CD4-positive, alpha-beta T cell treated with Interleukin-2 at 100 ng/mL for 4 hours (primary cell): ENCODE measurements around the gene RANBP10.
"Not testable (repeated sequence)": the region's sequence is repeated elsewhere in the genome, so short reads cannot be mapped to it uniquely, and the experiment has no call there.

Experiments
- DNase-seq: peaks from one replicate; pipeline ENCODE4 v3.0.0-alpha.2; 2020; ENCODE audit warnings: low spot score

The RANBP10 gene

GRCh38 chr16:67779256-67780014 is 26.9 kb downstream of the RANBP10 start:
- DNase-seq, result no peak

- DNase-seq, result no peak
Measured at GRCh38 chr16:67775273-67775672, 31.1 kb downstream of the RANBP10 start.

- DNase-seq, result no peak
Measured at GRCh38 chr16:67774457-67774853, 31.9 kb downstream of the RANBP10 start.

DNA sequence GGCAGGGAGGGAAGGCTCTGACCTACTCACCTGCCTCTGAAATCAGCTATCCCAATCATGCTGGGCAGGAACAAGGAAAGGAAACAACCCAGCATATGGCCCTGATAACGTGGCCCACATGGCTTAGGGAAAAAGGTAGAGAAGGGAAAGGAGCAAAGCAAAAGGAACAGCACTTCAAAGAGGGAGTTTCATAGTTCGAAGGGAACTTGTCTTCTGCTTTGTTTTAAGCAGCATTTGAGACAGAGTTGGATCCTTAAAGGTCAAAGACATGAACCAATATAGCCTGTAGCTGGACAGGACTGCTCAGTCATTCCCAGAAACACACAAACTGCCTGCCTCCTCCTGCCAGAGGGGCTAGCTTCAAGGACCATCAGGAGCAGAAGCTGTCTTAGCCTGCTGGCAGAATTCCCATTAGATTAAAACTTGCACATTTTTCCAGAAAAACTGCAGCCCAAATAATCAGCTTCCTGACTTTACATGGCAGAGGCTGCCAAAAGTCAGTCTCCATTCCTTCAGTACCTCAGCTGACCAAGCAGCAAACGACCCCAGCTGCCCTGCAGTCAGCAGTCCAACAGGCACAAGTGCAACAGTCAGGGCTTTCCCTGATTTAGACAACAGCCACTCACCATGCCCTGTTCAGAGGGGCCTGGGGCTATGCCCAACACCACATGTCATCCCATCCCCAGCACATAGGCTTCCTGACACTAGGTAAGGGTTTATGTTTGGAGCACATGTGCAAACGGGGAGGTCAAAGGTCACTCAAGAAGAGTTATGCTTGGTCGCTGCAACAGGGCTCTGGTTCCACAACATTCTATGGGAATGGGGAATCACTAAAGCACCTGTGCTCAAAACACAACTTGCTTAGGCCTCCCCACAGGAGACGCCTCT is 32.5 kb downstream of the RANBP10 start:
- no peak for DNase-seq

DNA sequence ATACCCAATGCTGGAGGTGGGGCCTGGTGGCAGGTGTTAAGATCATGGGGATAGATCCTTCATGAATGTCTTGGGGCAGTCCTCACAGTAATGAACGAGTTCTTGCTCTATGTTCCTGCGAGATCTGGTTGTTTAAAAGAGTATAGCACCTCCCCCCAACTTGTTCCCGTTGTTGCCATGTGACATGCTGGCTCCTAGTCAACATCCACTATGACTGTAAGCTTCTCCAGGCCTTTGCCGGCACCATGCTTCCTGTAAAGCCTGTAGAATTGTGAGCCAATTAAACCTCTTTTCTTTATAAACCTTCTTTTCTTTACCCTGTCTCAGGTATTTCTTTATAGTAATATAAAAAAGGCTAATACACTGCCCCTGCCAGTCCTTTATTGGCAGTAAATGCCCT is 33.3 kb downstream of the RANBP10 start:
- no peak for DNase-seq

DNA sequence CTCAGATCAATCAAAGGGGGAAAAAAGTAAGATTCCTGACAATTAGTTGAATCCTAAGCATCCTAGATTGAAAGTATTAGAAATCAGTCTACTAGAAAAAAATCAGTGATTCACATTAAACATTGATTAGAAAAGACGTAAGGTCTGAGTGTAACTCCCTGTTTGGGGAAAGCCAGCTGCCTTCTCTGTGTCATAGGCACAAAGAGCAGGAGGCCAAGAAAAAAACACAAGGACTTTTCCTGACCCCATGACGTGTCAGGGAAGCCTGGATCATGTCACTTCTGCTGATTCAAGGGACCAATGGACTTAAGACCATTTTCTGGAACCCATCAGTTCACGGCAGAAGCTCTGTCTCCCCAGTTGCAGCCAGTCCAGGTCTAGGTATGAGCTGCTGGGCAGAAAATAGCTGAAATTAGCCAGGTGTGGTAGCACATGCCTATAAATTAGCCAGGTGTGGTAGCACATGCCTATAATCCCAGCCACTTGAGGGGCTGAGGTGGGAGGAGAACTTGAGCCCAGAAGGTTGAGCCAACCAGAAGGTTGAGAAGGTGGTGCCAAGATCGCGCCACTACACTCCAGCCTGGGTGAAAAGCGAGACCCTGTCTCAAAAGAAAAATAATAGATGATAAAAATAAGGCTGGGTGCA is 35.9 kb downstream of the RANBP10 start:
- DNase-seq, result no peak

GRCh38 chr16:67767953-67768352 is 38.4 kb downstream of the RANBP10 start:
- no peak for DNase-seq

- no peak for DNase-seq
Measured at GRCh38 chr16:67766291-67766690, 40.1 kb downstream of the RANBP10 start.

DNA sequence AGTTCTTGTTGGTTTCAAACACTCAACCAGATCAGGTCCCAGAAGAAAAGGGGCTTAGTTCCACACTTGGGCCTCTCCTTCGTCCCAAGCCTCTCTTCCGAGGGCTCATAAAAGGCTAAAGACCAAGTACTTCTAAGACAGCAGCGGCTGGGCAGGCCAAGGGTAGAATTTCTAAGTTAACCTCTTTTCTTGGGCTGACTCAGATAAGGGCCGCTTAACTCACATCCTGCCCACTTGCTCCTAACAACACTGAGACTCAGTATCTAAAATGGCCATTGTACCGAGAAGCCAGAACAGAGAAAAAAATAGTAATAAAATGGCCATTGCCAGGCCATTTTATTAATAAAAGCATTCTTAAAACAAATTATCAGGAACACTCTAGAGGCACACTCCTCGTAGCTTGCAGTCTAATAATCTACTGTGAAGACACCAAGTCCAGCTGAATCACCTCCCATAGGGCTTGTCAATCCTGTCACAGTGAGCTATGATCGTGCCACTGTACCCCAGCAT is 42.1 kb downstream of the RANBP10 start:
- no peak for DNase-seq

- DNase-seq, result no peak
Measured at GRCh38 chr16:67763066-67763465, 43.3 kb downstream of the RANBP10 start.

GRCh38 chr16:67762385-67762784 is 44.0 kb downstream of the RANBP10 start:
- no peak for DNase-seq

DNA sequence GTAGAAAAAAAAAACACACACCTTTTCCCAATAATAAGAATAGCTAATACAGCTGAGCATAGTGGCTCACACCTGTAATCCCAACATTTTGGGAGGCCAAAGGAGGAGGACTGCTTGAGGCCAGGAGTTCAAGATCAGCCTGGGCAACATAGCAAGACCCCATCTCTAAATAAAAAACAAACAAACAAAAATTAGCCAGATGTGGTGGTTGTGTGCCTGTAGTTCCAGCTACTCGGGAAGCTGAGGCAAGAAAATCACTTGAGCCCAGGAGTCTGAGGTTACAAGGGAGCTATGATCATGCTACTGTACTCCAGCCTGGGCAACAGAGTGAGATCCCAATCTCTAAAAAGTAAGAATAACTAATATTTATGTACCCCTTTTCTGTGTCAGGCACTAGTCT is 44.4 kb downstream of the RANBP10 start:
- no peak for DNase-seq

DNA sequence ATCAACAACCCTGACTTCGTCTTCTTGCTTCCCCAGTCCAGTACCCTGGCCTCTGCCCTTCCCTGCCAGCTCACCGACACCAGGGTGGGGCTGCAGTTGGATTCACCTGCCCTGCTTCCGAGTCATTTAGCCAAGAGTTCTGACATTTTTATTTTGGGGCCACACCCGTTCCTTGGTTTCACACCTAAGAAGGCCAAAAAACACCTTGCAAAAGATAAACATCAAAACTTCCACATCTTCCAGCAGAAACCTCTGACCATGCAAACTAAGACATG is 45.5 kb downstream of the RANBP10 start:
- no peak for DNase-seq

- no peak for DNase-seq
Measured at GRCh38 chr16:67760206-67760955, 46.0 kb downstream of the RANBP10 start.

DNA sequence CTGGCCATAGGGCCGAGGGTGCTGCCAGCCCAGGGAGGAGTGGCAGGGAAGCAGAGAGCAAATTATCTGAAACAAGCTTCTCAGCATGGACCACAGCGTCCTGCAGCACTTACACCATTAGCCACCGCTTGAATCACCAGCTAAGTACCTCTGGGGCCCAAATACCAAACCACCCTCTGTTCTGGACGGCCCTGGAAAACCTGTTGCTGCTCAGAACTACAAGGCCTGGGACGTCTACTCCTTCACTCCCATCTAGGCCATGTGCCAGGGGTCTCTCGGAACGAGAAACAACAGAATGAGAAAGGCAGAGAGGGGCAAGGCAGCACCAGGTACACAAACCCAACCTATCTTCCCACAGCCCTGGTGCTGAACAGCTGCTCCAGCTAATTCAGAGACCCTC is 47.4 kb downstream of the RANBP10 start:
- DNase-seq, result no peak

DNA sequence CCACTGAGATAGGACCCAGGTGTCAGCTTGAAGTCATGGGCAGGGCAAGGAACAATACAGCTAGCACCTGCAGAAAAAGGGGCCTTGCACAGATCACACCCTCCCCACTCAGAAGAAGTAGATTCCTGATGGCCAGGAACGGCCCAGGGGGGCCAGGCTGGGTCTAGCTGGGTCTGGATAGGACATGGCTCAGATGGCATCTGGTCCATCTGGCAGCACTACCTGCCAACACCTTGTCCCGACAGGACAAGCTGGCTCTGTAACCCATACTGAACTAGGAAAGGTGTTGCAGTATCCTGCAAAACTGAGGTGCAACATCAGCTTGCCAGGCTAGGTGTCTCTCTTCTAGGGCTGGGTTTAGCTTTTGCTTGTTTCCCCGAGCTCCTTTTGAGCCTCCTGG is 48.4 kb downstream of the RANBP10 start:
- DNase-seq, result no peak

DNA sequence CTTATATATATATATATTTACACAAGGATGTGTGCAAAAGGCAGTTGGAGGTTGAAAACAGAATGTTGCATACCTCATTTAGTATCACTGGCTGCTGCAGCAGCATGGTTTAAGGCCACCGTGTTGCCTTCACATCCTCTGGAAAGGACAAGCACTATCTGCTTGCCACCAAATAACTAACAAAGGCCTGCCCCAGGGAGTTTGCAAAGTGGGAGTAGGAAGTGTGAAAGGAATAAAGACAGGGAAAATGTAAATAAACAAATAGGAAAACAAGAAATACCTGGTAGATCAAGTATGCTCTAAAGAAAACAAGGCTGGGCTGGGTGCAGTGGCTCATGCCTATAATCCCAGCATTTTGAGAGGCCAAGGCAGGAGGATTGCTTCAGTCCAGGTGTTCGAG is 53.7 kb downstream of the RANBP10 start:
- no peak for DNase-seq

DNA sequence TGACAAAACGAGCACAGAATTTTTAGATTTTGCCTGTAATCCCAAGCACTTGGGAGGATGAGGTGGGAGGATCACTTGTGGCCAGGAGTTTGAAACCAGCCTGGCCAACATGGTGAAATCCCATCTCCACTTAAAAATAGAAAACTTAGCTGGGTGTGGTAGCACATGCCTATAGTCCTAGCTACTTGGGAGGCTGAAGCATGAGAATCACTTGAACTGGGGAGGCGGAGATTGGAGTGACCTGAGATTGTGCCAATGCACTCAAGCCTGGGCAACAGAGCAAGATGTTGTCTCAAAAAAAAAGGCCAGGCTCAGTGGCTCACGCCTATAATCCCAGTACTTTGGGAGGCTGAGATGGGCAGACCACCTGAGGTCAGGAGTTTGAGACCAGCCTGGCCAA is 55.0 kb downstream of the RANBP10 start:
- not testable (repeated sequence) for DNase-seq

- no peak for DNase-seq
Measured at GRCh38 chr16:67750466-67750865, 55.9 kb downstream of the RANBP10 start.

DNA sequence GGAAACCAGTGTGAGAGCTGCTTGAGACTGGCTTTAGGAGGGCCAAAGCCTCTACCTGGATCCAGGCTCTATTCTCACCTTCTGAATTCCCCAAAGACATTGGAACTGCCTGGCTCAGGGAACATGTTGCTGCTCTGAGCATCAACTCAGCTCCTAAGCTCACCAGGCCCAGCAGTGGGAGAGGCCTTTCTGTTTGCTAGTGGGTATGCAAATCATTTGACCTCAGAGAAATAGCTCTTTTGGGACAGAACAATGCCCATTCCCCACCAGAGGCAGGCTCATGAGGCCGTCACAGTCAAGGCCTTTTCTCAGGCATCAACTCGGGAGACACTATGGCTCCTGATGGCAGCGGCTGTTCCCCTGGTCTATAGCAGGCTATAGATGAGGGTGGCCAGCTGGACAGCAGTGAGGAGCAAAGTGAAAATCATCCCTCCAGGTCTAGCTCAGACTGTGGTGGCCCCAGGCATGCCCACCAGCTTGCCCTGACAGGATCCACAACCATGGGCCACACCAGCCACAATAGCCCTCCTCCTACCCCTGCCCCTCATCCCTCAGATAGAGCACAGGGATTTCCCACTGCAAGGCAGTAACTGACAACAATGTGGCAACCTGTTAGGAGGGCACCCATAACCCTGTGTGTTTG is 56.8 kb downstream of the RANBP10 start:
- DNase-seq, result no peak

GRCh38 chr16:67748834-67749233 is 57.5 kb downstream of the RANBP10 start:
- DNase-seq, result no peak

DNA sequence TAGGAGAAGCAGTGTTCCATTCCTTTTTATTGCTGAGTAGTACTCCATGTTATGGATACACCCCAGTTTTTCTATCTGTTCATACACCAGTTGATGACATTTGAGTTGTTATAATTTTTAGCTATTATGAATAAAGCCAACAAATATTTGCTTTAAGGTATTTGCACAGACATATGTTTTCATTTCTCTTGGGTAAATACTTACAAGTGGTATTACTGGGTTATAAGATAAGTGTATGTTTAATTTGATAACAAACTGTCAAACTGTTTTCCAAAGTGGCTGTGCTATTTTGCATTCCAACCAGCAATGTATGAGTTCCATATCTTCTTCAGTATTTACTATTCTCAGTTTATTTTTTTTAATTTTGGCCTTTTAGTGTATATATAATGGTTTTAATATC is 59.5 kb downstream of the RANBP10 start:
- no peak for DNase-seq
